ENCODE results near the gene PCSK5. TPM values are rescaled to one million over a fixed set of nuclear protein-coding genes. Genes with fewer than 3 reads are reported as not detected.

PCSK5 gene
- total and polyA plus RNA-seq, 12 donors: 2.2 to 31.8 (median 8.4) TPM

- Histone ChIP-seq H3K4me3 (no peak overlapping the region), H3K36me3 (replicated peaks in 1 of 2) (no peaks in the 10 kb centered on the region), H3K9me3 (replicated peaks in 1 of 3) (no peaks in the 10 kb centered on the region), H3K4me1 (replicated peaks in 1 of 2) (no peaks in the 10 kb centered on the region), H3K27ac (no peak overlapping the region), H3K27me3 (no peaks in the 10 kb centered on the region)
- TF ChIP-seq CTCF (IDR thresholded peaks at IDR 0.05) (peak in 2 of 6 experiments; percentile 20 to 29), POLR2A (IDR thresholded peaks at IDR 0.05) (no peak)
- WGBS, 4 donors: 56 to 68% (median 67%) methylated on average over 4 of the region's 4 CpGs
- DNase-seq: peak in 2 of 7 donors; percentile 6 to 16
- intact Hi-C loops (cut with DNase I): no loop called here
These were observed 88.9 kb downstream of the PCSK5 start for GRCh38 chr9:75979362-75979761.

- WGBS, 4 donors: 90 to 99% (median 96%) methylated on average over 4 of the region's 4 CpGs
These were observed 93.0 kb downstream of the PCSK5 start for GRCh38 chr9:75983319-75984045.

GRCh38 chr9:75985515-75985914 lies 95.0 kb downstream of the PCSK5 start:
- Histone ChIP-seq H3K27me3 (no peaks in the 10 kb centered on the region), H3K36me3 (replicated peaks in 1 of 2) (no peaks in the 10 kb centered on the region), H3K4me1 (replicated peaks in 1 of 2) (no peaks in the 10 kb centered on the region), H3K4me3 (no peak overlapping the region), H3K27ac (no peak overlapping the region), H3K9me3 (replicated peaks in 1 of 3) (no peaks in the 10 kb centered on the region)
- TF ChIP-seq CTCF (IDR thresholded peaks at IDR 0.05) (no peak), POLR2A (IDR thresholded peaks at IDR 0.05) (no peak)
- WGBS, 4 donors: 66 to 80% (median 74%) methylated on average over 3 of the region's 3 CpGs
- no peak for DNase-seq
- intact Hi-C loops (cut with DNase I): loop anchor here in 1 of 2 donors (10.0 kb wide), 2 partner anchors 61 to 91 kb away; partner anchors contain the start of gene PCSK5

More at GRCh38 chr9:75983319-75984045, 93.0 kb downstream of the PCSK5 start:
- H3K27ac ChIP-seq: no peak overlapping the region
- no peaks in the 10 kb centered on the region for H3K27me3 ChIP-seq
- H3K9me3 ChIP-seq (replicated peaks in 1 of 3): no peaks in the 10 kb centered on the region
- no peaks in the 10 kb centered on the region for H3K36me3 ChIP-seq (replicated peaks in 1 of 2)
- H3K4me1 ChIP-seq (replicated peaks in 1 of 2): no peaks in the 10 kb centered on the region
- intact Hi-C loops (cut with DNase I): loop anchor here in 1 of 2 donors (10.0 kb wide), 2 partner anchors 59 to 89 kb away; partner anchors contain the start of gene PCSK5
- no peak overlapping the region for H3K4me3 ChIP-seq
- no peak for DNase-seq
- TF ChIP-seq POLR2A (IDR thresholded peaks at IDR 0.05): no peak
- no peak for TF ChIP-seq CTCF (IDR thresholded peaks at IDR 0.05)

GRCh38 chr9:75988663-75989062 lies 98.2 kb downstream of the PCSK5 start:
- Histone ChIP-seq H3K9me3 (replicated peaks in 1 of 3) (no peaks in the 10 kb centered on the region), H3K27me3 (no peaks in the 10 kb centered on the region), H3K4me3 (no peak overlapping the region), H3K4me1 (replicated peaks in 1 of 2) (no peaks in the 10 kb centered on the region), H3K27ac (no peak overlapping the region), H3K36me3 (replicated peaks in 1 of 2) (no peaks in the 10 kb centered on the region)
- no peak for DNase-seq
- no peak for TF ChIP-seq CTCF (IDR thresholded peaks at IDR 0.05)
- 80 to 91% (median 89%) methylated on average over 2 of the region's 2 CpGs for WGBS, 4 donors
- intact Hi-C loops (cut with DNase I): loop anchor here in 1 of 2 donors (10.0 kb wide), 2 partner anchors 64 to 94 kb away; partner anchors contain the start of gene PCSK5

Measured in adrenal gland (tissue), 12 donors.